PC-3 (cell line): ENCODE results near the gene GIGYF2.

ENCODE experiments used
- EZH2 ChIP-seq: fragments of 300-600 bp; sonication (generic); IDR thresholded peaks from one replicate; pipeline ENCODE4 v1.6.1; 2017; ENCODE audit warnings: antibody characterized with exemption, mild to moderate bottlenecking, low read length; ENCODE audit not compliant: unreplicated experiment
- EZH2phosphoT487 ChIP-seq: fragments of 300-600 bp; sonication (generic); IDR thresholded peaks from 2 replicates; pipeline ENCODE4 v1.6.1; 2018; ENCODE audit warnings: mild to moderate bottlenecking, antibody characterized with exemption, low read length, borderline replicate concordance
- TF ChIP-seq, protein P1 (sequence below): fragments of 300-600 bp; sonication (generic); conservative IDR thresholded peaks from 2 replicates; pipeline ENCODE4 v1.5.1; 2017; ENCODE audit warnings: antibody characterized with exemption, low read depth, mild to moderate bottlenecking, low read length

DNA sequence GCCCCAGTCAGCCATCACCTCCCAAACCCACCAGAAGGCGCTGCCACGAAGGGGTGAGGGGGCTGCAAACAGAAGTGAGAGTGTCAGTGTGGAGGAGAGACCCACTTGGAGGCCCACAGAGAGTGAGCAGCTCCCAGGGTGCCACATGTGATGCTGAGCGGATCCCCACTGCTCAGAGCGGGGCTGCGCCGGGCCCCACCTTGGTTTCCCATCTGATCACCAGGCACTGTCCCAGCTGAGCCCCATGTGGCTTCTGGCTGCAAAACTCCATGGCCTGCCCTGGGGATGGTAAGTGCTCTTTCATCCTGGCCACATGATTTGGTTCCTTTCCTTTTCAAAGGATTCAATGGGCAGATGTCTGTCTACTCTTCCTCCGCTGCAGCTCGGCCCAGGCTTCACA, 196.7 kb downstream of the GIGYF2 start:
- TF ChIP-seq, protein P1, sequence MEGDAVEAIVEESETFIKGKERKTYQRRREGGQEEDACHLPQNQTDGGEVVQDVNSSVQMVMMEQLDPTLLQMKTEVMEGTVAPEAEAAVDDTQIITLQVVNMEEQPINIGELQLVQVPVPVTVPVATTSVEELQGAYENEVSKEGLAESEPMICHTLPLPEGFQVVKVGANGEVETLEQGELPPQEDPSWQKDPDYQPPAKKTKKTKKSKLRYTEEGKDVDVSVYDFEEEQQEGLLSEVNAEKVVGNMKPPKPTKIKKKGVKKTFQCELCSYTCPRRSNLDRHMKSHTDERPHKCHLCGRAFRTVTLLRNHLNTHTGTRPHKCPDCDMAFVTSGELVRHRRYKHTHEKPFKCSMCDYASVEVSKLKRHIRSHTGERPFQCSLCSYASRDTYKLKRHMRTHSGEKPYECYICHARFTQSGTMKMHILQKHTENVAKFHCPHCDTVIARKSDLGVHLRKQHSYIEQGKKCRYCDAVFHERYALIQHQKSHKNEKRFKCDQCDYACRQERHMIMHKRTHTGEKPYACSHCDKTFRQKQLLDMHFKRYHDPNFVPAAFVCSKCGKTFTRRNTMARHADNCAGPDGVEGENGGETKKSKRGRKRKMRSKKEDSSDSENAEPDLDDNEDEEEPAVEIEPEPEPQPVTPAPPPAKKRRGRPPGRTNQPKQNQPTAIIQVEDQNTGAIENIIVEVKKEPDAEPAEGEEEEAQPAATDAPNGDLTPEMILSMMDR, result no peak
- TF ChIP-seq EZH2phosphoT487 (no peak), EZH2 (no peak)
